T-helper 2 cell treated with Interferon-gamma antibody and Interleukin-4, amounts not matched to agents 100 ng/mL and 5 ng/mL, for 36 hours (primary cell): ENCODE measurements around the gene CCDC159. TPM values are rescaled to one million over a fixed set of nuclear protein-coding genes. Genes with fewer than 3 reads are reported as not detected.

ENCODE experiments used
- intact Hi-C: fragments of 100-400 bp; cut with micrococcal nuclease; formaldehyde crosslinking; loops from one replicate; pipeline ENCODE4 v1.15.1; 2023
- total RNA-seq: library from RNA; stranded (reverse); gene quantifications from 2 replicates; pipeline ENCODE4 v1.2.3, GENCODE V29; 2022

Gene CCDC159
- total RNA-seq, 1 donor from 2014 or later: 14.1 TPM

- intact Hi-C loops: no loop called here
These were observed 18.1 kb downstream of the CCDC159 start for GRCh38 chr19:11364296-11364904.

- intact Hi-C loops: no loop called here
These were observed 18.6 kb downstream of the CCDC159 start for GRCh38 chr19:11364935-11365334.

GRCh38 chr19:11365557-11366117 lies 19.3 kb downstream of the CCDC159 start:
- intact Hi-C loops: no loop called here

- intact Hi-C loops: no loop called here
These were observed 21.2 kb downstream of the CCDC159 start for GRCh38 chr19:11367528-11367927.

- intact Hi-C loops: loop anchor here (5.0 to 10.0 kb wide), 2 partner anchors 78 to 276 kb away; no protein-coding TSS in a partner anchor
These were observed 24.4 kb downstream of the CCDC159 start for GRCh38 chr19:11370744-11371143.

GRCh38 chr19:11373166-11373884 lies 27.0 kb downstream of the CCDC159 start:
- intact Hi-C loops: loop anchor here (5.0 to 10.0 kb wide), 2 partner anchors 81 to 279 kb away; no protein-coding TSS in a partner anchor

- intact Hi-C loops: loop anchor here (5.0 to 10.0 kb wide), 2 partner anchors 82 to 279 kb away; no protein-coding TSS in a partner anchor
These were observed 27.6 kb downstream of the CCDC159 start for GRCh38 chr19:11373885-11374432.

- intact Hi-C loops: loop anchor here (1.0 to 10.0 kb wide), 5 partner anchors 28 to 280 kb away; partner anchors contain the start of genes CCDC159, ODAD3, PRKCSH and TMEM205
These were observed 28.3 kb downstream of the CCDC159 start, which contains the start of gene SWSAP1 for GRCh38 chr19:11374433-11375142. Gene SWSAP1 (plus strand): TSS chr19:11374666. CDS start chr19:11374681, 15 bp downstream.

GRCh38 chr19:11375143-11375948 lies 29.0 kb downstream of the CCDC159 start:
- intact Hi-C loops: loop anchor here (1.0 to 10.0 kb wide), 4 partner anchors 29 to 281 kb away; partner anchors contain the start of genes CCDC159, ODAD3, PRKCSH and TMEM205

GRCh38 chr19:11377237-11377636 lies 30.9 kb downstream of the CCDC159 start:
- intact Hi-C loops: loop anchor here (10.0 kb wide), 1 partner anchor 282 kb away; no protein-coding TSS in a partner anchor

- intact Hi-C loops: loop anchor here (10.0 kb wide), 1 partner anchor 283 kb away; no protein-coding TSS in a partner anchor
These were observed 31.4 kb downstream of the CCDC159 start for GRCh38 chr19:11377756-11378155.

GRCh38 chr19:11378319-11379189 lies 32.2 kb downstream of the CCDC159 start:
- intact Hi-C loops: loop anchor here (10.0 kb wide), 1 partner anchor 284 kb away; no protein-coding TSS in a partner anchor

GRCh38 chr19:11379269-11379845 lies 33.0 kb downstream of the CCDC159 start:
- intact Hi-C loops: loop anchor here (10.0 kb wide), 1 partner anchor 285 kb away; no protein-coding TSS in a partner anchor

GRCh38 chr19:11379857-11380350 lies 33.6 kb downstream of the CCDC159 start:
- intact Hi-C loops: loop anchor here (5.0 to 10.0 kb wide), 2 partner anchors 42 to 285 kb away; no protein-coding TSS in a partner anchor

GRCh38 chr19:11380653-11381537 lies 34.6 kb downstream of the CCDC159 start:
- intact Hi-C loops: loop anchor here (1.0 to 5.0 kb wide), 3 partner anchors 41 to 124 kb away; partner anchors contain the start of genes ODAD3, PRKCSH and ZNF653

- intact Hi-C loops: loop anchor here (5.0 kb wide), 1 partner anchor 39 kb away; no protein-coding TSS in a partner anchor
These were observed 36.8 kb downstream of the CCDC159 start for GRCh38 chr19:11382898-11383705.
